Measurements from ENCODE around the gene PPHLN1.

Gene PPHLN1

DNA sequence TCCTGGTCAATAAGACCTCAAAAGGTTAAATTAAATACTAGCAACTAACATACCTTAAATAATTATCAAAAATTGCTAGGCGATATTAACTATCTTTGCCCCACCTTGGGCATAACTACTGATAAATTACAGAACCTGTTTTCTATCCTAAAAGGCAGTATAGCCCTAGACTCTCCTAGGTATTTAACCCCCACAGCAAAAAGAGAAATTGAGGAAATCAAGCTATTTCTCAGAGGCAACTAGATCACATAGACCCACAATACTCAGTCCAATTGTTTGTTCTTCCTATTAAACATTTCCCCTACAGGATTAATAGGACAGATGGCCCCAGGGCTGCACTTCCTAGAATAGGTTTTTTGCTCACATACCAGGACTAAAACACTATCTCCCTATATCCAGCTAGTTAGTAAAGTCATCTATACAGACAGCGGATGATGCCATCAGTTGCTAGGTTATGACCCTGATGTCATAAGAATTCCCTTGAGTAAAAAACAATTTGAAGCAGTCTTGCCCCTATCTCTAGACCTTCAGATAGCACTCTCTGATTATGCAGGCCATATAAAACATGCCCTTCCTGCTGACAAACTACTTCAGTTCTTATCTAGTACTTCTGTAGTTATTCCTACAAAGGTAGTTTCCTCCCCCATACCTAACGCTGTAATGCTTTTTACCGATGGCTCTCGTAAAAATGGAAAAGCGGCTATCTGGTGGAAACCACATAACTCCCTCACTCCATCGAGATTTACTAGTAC, 118.4 kb downstream of the PPHLN1 start:
- DNase-seq = no peak

DNA sequence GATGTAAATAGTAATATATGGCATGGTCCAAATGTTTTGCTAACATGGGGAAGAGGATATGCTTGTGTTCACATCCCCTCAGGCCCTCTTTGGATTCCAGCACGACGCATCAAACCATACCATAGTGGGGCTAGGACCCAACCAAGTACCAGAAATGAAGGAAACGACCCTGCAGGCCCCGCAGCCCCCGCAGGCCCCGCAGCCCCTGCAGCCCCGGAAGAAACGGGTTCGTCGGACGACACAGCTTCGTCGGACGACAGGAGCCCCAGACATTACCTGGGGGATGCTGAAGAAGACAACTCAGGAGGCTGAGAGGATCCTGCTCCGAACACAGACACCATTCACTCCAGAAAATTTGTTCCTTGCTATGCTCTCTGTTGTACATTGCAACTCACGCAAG, 119.9 kb downstream of the PPHLN1 start:
- no peak for DNase-seq

- DNase-seq = no peak
These were observed 120.8 kb downstream of the PPHLN1 start for GRCh38 chr12:42446761-42447160.

GRCh38 chr12:42447371-42447786, 121.4 kb downstream of the PPHLN1 start:
- no peak for DNase-seq

GRCh38 chr12:42448841-42449240, 122.9 kb downstream of the PPHLN1 start:
- DNase-seq = no peak

GRCh38 chr12:42450248-42450647, 124.3 kb downstream of the PPHLN1 start:
- DNase-seq = no peak

DNA sequence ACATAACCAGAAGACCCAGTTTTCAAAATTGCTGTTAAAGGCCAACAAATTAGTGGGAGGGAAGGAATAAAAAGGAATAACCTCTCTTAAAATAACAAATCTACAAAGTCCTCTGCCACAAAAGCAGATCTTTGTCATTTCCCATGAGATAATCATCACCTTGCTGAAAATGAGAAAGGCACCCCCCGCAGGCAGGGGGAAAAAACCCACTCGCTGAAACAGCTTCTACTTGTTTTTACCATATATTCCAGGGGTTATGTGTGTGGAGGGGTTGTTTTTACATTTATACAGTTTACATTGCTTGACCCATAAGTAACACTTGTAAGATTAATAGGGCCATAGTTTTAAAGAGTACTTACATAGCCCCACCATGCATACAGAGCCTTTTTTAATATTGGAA, 132.6 kb downstream of the PPHLN1 start:
- DNase-seq = no peak

DNA sequence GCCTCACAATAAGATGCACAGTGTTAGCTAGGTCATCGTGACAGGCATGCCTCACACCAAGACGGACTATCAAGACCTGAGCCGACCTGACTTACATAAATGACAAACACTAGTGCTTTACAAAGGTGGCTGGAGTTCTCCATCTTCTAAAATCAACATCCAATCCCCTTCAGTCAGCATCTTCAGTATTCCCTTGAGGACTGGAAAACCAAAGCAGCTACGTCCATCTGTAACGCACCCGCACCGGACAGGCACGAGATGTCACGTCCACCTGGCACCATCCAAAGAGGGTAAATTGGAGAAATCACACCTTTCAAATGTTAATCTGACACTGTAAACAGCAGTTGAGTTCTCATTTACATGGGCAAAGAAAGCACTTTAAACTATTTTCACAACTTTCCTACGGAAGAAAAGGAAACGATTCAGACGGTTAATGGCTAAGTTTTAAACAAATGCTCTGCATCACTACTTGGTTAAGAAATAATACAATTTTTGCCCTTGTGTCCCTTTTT, 133.4 kb downstream of the PPHLN1 start:
- DNase-seq = no peak

DNA sequence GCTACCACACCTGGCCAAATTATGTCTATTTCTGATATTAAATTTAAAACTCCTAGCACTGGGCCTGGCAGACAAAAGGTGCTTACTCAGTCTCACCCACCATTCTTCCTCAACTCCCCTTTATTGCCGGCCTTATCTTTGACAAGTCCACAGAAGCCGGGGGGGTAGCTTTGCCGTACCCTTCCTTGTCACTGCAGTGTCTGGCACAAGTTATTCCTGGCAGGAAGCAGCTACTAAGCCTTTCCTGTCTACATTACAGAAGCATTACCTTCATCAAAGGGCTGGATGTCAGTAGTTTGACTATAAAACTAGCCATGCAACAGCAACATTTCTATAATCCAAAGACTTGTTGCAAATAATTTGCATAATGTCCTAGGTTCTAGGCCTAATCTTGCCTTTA, 136.5 kb downstream of the PPHLN1 start:
- no peak for DNase-seq

- DNase-seq = no peak
These were observed 137.7 kb downstream of the PPHLN1 start for GRCh38 chr12:42463671-42464070.

GRCh38 chr12:42468341-42468821, 142.4 kb downstream of the PPHLN1 start:
- DNase-seq = no peak

- no peak for DNase-seq
These were observed 143.0 kb downstream of the PPHLN1 start for GRCh38 chr12:42468921-42469320.

DNA sequence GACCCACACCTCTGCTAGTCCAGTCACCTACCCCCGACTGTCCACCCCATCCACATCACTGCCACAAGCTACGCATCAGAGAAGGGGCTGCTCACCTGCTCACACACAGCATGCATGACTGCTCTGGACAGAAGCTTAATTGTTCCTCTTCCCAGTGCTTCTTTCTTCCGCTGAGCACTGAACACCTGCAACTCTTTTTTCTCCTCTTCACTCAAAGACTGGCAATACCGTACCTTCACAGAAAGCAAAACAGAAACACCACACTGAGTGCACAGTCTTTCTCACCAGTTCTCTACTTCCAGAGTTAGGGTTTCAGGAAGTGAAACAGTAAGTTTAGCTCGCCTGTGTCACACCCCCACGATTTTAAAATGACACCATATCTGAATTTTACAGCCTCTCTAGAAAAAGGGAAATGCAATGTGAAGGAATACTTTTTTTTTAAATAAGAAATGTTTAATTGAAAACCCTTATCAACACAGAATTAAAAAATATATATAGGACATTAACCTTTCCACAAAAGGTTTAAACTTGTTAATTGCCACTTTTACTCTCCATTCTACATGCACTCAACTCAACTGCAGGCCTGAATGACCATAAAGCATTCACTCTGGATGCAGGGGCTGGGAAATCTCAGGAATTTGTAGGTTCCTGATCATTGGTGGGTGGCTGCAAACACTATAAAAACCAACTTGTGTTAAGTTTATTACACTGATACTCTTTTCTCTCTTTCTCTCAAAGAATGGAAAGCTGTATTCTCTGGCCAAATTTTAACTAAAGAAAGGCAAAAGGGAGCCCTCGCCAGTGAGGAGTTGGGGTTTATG, 143.6 kb downstream of the PPHLN1 start:
- no peak for DNase-seq

- no peak for DNase-seq
These were observed 146.4 kb downstream of the PPHLN1 start for GRCh38 chr12:42472376-42472775.

- no peak for DNase-seq
These were observed 147.2 kb downstream of the PPHLN1 start for GRCh38 chr12:42473130-42473529.

DNA sequence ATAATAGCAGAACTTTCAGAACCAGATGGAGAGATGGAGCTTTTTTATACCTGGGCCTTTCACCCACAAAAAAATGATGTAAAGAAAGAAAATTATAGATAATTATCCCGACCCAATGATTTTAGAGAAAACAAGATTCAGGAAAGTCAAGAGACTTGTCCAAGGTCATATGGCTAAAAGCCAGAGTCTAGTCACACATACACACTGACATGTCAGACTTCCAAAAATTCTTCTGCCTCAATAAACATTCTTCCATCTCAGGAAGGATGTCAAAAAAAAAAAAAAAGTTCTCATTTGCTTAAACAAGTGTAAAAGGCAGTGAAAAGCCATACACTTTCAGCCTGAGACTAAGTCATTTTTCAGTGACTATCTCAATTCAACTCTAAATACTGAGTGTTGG, 147.6 kb downstream of the PPHLN1 start:
- no peak for DNase-seq

DNA sequence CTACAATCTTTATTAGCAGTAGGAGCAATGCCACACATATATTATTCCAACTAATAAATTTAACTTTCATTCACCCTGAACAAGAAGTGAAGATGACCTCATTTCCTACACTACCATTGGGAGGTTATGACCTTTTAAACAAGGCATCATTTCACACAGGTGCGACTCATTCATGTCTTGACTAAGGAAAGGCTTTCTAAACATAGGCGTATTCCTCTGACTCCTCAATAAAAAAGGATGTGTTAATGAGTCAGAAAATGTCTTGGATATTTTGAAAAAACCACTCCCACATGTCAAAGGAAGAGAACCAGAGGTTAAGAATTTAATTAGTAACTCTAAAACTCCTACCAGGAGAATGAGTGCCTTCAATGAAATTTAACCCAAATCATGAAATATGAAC, 148.4 kb downstream of the PPHLN1 start:
- DNase-seq = no peak

GRCh38 chr12:42475106-42475505, 149.1 kb downstream of the PPHLN1 start:
- DNase-seq = no peak

DNA sequence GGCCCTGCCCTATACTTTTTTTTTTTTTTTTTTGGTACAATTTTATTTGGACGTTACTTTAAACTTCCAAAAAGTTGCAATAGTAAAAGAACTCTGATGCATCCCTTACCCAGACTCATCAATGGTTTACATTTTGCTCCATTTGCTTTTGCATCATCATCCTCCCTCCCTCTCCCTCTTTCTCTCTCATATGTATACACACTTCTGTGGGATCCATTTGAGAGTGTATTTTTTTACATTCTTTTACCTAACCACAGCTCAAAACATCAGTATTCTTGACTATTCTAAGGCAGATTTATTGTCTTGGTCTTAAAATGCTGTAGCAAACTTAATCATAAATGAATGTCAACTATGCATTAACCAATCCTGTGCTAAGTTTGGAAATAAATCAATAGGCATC, 152.0 kb downstream of the PPHLN1 start:
- DNase-seq = no peak

DNA sequence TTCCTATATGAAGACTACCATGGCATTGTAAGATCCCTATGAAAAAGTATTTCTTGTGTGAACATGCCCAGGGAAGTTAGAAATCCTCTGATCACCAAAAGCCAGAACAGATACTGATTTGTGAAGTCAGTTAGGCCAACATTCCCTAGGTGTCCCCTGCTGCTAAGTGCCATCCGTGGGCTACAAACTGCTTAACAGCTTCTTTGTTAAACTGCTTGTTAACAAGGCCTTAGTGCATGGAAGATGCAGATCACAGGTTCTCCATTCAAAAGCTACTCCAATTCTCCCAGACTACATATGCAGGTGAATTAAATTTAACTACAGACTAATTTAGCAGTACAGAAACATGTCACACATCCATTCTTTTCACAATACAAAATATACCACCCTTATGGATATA, 155.4 kb downstream of the PPHLN1 start:
- no peak for DNase-seq

DNA sequence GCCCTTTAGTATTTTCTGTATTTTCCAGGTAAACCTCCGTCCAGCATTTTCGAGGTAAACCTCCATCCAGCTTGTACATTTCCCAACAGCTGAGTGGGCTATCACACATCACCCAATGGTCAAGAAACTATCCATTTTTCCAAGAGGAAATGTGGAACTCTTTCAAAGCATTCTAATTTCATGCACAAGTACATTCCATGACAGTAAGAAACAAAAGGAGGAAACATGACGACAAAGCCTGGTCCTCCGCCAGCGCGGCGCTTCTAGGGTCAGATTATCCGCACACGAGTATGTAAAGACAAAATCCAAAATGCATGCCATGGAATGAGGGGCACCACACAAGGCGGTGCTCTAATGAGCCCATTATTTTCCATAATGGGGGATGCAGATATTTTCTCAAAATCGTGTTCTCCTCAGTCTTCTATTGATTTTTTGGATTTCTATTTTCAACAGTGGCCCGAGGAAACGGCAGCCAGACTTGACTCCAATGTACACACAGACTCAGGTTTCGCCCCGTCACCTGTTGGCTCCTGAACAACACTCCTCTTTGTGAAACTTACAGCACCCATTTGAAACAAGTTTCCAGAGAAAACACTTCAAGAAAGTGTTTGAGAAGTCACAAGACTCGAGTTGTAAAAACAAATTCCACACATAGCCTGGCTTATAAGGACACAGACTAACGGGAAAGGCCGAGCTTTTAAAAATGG, 156.2 kb downstream of the PPHLN1 start:
- no peak for DNase-seq

DNA sequence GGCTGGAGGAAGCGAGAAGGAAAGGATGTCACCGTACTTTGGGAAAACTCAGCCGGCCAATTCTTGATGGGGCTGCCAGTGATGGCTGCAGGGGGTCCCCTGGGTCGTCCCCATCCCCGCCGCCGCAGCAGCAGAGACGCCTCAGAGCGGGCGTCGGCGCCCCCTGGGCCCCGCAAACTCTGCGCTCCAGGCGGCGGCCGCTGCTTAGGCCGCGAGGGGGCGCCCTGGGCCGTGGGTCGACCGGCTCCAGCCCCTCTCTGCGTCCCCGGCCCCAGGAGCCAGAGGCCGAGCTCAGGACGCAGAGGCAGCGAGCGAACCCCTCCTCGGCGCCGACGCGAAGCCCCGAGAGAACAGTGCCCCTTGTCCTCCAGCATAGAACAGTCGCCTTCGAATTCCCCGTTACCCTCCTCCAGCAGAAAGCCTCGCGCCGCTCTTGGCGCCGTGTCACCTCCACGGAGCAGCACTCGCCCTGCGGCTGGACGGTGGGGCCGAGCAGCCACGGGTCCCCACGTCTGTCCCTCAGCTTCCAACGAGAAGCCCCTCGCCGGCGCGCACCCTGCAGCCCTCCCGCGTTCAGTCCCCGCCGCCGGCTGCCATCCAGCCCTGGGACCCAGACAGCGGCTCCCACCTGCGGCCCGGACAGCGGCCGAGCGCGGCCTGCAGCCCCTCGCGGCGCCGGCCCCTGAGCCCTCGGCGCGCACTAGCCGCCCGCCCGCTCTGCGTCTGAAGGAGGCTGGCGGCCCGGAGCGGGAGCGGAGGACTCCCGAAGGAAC, 157.0 kb downstream of the PPHLN1 start:
- DNase-seq = peak; percentile 75

DNA sequence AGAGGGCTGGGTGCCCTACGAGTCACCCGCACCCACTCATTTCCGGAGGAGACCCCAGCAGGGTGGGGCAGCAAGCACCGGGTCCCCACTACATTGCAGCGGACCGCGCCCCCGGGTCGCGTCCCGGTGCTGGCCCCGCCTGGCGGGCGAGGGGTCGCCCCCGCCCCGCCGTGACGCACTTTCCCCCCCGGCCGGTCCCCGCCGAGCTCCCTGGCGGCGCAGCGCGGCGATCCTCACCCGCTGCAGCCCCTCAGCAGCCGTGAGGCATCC, 157.5 kb downstream of the PPHLN1 start:
- DNase-seq = no peak
